ENCODE data around the gene TM9SF1. TPM values are rescaled to one million over a fixed set of nuclear protein-coding genes. Genes with fewer than 3 reads are reported as not detected.

Gene TM9SF1
- total and polyA plus RNA-seq, 2 of the 13 experiments (the other 11 are each of a cell fraction or from before 2014, with no cell fraction given): 83.2 to 110 TPM

DNA sequence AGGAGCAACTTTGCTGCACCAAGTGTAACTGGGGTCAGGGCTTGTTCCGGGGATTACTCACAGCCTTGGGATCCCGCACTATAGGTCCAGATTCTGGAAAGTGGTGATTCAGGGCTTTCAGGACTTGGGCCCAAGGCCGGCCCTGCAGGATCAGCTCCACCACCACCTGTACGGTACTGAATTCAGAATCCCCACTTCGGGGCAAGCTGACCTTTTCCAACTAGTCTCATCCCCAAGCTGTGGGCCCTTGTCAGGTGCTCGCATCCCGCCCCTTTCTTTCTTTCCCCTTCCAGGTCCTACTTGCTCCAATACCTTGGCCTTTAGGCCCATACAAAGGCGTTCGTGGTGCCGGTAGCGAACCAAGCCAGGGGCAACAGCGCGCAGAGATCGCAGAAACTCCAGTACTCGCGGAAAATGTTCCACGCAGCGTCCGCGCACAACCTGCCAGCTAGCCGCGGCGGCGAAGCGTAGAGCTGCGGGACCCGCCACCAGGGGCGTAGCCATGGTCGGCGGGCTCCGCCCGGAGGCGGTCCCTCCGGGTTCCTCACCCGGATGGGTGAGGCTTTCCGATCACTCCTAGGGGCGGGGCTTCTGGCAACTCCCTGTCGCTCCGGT, 46.7 kb upstream of the TM9SF1 start (continued):
- TF ChIP-seq SMARCC2 (IDR thresholded peaks at IDR 0.05): no peak
- no peak for TF ChIP-seq ETV5 (CRISPR knock-in tag; IDR thresholded peaks at IDR 0.05; ENCODE audit: borderline replicate concordance)
- TF ChIP-seq, protein P1, sequence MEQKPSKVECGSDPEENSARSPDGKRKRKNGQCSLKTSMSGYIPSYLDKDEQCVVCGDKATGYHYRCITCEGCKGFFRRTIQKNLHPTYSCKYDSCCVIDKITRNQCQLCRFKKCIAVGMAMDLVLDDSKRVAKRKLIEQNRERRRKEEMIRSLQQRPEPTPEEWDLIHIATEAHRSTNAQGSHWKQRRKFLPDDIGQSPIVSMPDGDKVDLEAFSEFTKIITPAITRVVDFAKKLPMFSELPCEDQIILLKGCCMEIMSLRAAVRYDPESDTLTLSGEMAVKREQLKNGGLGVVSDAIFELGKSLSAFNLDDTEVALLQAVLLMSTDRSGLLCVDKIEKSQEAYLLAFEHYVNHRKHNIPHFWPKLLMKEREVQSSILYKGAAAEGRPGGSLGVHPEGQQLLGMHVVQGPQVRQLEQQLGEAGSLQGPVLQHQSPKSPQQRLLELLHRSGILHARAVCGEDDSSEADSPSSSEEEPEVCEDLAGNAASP (CRISPR knock-in tag; IDR thresholded peaks at IDR 0.05; ENCODE audit: borderline replicate concordance): no peak; the same call in 1 of the 2 replicates
- TF ChIP-seq, protein P2, sequence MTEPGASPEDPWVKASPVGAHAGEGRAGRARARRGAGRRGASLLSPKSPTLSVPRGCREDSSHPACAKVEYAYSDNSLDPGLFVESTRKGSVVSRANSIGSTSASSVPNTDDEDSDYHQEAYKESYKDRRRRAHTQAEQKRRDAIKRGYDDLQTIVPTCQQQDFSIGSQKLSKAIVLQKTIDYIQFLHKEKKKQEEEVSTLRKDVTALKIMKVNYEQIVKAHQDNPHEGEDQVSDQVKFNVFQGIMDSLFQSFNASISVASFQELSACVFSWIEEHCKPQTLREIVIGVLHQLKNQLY (CRISPR knock-in tag; IDR thresholded peaks at IDR 0.05): peak; percentile 10; the same call in 1 of the 2 replicates
- TF ChIP-seq HES4 (CRISPR knock-in tag; IDR thresholded peaks at IDR 0.05; ENCODE audit: borderline replicate concordance): peak; percentile 71; the same call in 1 of the 2 replicates
- TF ChIP-seq GATA4 (IDR thresholded peaks at IDR 0.05; ENCODE audit: borderline replicate concordance, low read depth): peak; percentile 65; the same call in 1 of the 2 replicates
- TF ChIP-seq ZNF7 (CRISPR knock-in tag; IDR thresholded peaks at IDR 0.05): no peak
- TF ChIP-seq, protein P3, sequence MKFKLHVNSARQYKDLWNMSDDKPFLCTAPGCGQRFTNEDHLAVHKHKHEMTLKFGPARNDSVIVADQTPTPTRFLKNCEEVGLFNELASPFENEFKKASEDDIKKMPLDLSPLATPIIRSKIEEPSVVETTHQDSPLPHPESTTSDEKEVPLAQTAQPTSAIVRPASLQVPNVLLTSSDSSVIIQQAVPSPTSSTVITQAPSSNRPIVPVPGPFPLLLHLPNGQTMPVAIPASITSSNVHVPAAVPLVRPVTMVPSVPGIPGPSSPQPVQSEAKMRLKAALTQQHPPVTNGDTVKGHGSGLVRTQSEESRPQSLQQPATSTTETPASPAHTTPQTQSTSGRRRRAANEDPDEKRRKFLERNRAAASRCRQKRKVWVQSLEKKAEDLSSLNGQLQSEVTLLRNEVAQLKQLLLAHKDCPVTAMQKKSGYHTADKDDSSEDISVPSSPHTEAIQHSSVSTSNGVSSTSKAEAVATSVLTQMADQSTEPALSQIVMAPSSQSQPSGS (CRISPR knock-in tag; IDR thresholded peaks at IDR 0.05): no peak
- TF ChIP-seq MAFK (conservative IDR thresholded peaks at IDR 0.05 in 1 of 2, IDR thresholded peaks at IDR 0.05 in 1 of 2; ENCODE audit: low read length in 2 of 2): no peak
- no peak for TF ChIP-seq ZNF562 (CRISPR knock-in tag; IDR thresholded peaks at IDR 0.05; ENCODE audit: borderline replicate concordance)
- TF ChIP-seq DR1 (CRISPR knock-in tag; IDR thresholded peaks at IDR 0.05): no peak
- TF ChIP-seq HMG20A (CRISPR knock-in tag; IDR thresholded peaks at IDR 0.05; ENCODE audit: borderline replicate concordance): no peak
- no peak for TF ChIP-seq SUZ12 (IDR thresholded peaks at IDR 0.05; ENCODE audit: low read depth, low read length)
- no peak for TF ChIP-seq NFIC (IDR thresholded peaks at IDR 0.05; ENCODE audit: low read length)
- TF ChIP-seq, protein P4, sequence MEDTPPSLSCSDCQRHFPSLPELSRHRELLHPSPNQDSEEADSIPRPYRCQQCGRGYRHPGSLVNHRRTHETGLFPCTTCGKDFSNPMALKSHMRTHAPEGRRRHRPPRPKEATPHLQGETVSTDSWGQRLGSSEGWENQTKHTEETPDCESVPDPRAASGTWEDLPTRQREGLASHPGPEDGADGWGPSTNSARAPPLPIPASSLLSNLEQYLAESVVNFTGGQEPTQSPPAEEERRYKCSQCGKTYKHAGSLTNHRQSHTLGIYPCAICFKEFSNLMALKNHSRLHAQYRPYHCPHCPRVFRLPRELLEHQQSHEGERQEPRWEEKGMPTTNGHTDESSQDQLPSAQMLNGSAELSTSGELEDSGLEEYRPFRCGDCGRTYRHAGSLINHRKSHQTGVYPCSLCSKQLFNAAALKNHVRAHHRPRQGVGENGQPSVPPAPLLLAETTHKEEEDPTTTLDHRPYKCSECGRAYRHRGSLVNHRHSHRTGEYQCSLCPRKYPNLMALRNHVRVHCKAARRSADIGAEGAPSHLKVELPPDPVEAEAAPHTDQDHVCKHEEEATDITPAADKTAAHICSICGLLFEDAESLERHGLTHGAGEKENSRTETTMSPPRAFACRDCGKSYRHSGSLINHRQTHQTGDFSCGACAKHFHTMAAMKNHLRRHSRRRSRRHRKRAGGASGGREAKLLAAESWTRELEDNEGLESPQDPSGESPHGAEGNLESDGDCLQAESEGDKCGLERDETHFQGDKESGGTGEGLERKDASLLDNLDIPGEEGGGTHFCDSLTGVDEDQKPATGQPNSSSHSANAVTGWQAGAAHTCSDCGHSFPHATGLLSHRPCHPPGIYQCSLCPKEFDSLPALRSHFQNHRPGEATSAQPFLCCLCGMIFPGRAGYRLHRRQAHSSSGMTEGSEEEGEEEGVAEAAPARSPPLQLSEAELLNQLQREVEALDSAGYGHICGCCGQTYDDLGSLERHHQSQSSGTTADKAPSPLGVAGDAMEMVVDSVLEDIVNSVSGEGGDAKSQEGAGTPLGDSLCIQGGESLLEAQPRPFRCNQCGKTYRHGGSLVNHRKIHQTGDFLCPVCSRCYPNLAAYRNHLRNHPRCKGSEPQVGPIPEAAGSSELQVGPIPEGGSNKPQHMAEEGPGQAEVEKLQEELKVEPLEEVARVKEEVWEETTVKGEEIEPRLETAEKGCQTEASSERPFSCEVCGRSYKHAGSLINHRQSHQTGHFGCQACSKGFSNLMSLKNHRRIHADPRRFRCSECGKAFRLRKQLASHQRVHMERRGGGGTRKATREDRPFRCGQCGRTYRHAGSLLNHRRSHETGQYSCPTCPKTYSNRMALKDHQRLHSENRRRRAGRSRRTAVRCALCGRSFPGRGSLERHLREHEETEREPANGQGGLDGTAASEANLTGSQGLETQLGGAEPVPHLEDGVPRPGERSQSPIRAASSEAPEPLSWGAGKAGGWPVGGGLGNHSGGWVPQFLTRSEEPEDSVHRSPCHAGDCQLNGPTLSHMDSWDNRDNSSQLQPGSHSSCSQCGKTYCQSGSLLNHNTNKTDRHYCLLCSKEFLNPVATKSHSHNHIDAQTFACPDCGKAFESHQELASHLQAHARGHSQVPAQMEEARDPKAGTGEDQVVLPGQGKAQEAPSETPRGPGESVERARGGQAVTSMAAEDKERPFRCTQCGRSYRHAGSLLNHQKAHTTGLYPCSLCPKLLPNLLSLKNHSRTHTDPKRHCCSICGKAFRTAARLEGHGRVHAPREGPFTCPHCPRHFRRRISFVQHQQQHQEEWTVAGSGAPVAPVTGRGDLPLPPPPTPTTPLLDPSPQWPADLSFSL (CRISPR knock-in tag; IDR thresholded peaks at IDR 0.05): peak; percentile 36; the same call in 1 of the 2 replicates
- no peak for TF ChIP-seq CREB1 (IDR thresholded peaks at IDR 0.05)
- TF ChIP-seq CREB1 (CRISPR knock-in tag; IDR thresholded peaks at IDR 0.05): no peak
- TF ChIP-seq, protein P5, sequence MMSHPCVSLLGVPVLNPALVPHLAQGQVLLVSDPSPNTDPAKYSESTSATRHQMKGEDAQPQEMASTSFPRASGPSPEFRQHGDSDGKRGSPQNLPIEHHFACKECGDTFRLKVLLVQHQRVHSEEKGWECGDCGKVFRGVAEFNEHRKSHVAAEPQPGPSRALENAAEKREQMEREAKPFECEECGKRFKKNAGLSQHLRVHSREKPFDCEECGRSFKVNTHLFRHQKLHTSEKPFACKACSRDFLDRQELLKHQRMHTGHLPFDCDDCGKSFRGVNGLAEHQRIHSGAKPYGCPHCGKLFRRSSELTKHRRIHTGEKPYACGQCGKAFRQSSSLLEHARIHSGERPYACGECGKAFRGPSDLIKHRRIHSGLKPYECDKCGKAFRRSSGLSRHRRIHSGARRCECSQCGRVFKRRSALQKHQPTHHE (CRISPR knock-in tag; IDR thresholded peaks at IDR 0.05; ENCODE audit: borderline replicate concordance): no peak
